Uterus (tissue), 2 donors: Measurements from ENCODE around the gene BRAF.

Experiments used
- CTCF ChIP-seq, 4 experiments: fragments of 200-600 bp in 2 of 4; fragments of 450-650 bp in 2 of 4; sonication (generic) in 2 of 4; IDR thresholded peaks; one replicate each; pipeline ENCODE4 v1.5.1; 2016 to 2019; ENCODE audit warnings: antibody characterized with exemption in 4 of 4, mild to moderate bottlenecking in 2 of 4, moderate library complexity in 1 of 4
- POLR2A ChIP-seq, 2 donors: fragments of 450-650 bp; IDR thresholded peaks; one replicate each; pipeline ENCODE4 v1.6.1; 2016; ENCODE audit warnings: antibody characterized with exemption in 2 of 2, mild to moderate bottlenecking in 1 of 2, moderate library complexity in 1 of 2

GRCh38 chr7:140870003-140870402 is 54.7 kb downstream of the BRAF start:
- TF ChIP-seq CTCF (IDR thresholded peaks at IDR 0.05) (no peak), POLR2A (IDR thresholded peaks at IDR 0.05) (no peak)
